Ishikawa (cell line): ENCODE data around the gene SYDE1.

Experiments used
- MAX ChIP-seq: IDR thresholded peaks from 2 replicates; pipeline ENCODE4 v1.6.1; 2012
- REST ChIP-seq: IDR thresholded peaks from 2 replicates; pipeline ENCODE4 v1.6.1; 2012; ENCODE audit warnings: low read depth, mild to moderate bottlenecking

GRCh38 chr19:15128162-15128770 lies 21.1 kb downstream of the SYDE1 start:
- TF ChIP-seq REST, result no peak
- TF ChIP-seq MAX, result no peak
